Stimulated activated CD4-positive, alpha-beta T cell treated with anti-CD3 and anti-CD28 coated beads, Interleukin-1b, Interleukin-23, amount 100 ng/mL, for 1 hour (primary cell): Measurements from ENCODE around the gene PGR.
"Not testable (repeated sequence)": the region's sequence is repeated elsewhere in the genome, so short reads cannot be mapped to it uniquely, and the experiment has no call there.

ENCODE experiments used
- DNase-seq, 2 donors: peaks; one replicate each; pipeline ENCODE4 v3.0.0-alpha.2; 2020; ENCODE audit warnings: low read depth in 2 of 2

The PGR gene

DNA sequence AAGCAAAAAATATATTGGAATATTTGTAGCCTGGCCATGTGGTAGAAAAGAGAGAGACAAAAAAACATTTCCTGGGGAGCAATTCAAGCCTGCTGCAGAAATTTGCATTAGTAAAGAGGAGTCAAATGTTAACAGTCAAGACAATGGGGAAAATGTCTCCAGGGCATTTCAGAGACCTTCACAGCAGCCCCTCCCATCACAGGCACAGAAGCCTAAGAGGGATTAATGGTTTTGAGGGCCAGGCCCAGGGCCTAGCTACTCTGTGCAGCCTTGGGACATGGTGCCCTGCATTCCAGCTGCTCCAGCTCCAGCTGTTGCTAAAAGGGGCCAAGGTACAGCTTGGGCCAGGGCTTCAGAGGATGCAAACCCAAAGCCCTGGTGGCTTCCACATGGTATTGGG, 46.8 kb downstream of the PGR start:
- no peak for DNase-seq

DNA sequence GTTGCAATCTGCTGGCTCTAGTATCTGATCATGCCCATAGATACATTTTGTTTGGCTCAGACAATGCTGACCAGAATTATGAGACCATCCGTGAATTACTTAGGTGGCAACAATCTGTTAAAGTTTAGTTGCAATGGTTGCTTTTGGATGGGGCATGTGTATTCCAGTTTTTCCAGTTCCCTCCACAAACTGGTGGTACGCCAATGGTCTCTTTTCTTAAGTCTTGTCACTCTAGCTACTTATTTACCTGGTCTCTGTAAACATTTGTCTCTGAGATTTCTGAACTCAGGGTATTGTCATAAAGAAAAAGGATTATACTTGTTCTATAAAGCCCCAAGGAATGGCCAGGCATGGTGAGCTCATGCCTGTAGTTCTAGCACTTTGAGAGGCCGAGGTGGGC, 65.9 kb downstream of the PGR start:
- DNase-seq, result no peak

DNA sequence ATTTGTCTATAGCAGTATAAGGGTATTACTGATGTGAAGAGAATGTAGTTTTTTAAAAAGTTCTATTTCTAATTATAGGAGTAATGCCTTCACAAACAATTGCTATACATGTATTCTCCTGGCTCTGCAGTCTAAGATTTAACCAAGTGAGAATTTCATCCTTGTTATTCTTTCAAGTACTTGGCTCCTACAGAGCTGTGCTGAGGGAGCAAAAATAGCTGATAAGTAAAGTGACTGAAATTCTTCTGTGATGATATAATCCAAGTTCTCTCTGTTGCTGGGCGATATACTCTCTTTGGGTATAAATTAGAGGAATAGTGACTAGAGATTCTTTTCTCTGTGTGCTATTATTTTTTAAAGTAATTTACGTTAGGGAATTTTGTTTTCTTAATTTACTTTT, 68.0 kb downstream of the PGR start:
- no peak for DNase-seq

DNA sequence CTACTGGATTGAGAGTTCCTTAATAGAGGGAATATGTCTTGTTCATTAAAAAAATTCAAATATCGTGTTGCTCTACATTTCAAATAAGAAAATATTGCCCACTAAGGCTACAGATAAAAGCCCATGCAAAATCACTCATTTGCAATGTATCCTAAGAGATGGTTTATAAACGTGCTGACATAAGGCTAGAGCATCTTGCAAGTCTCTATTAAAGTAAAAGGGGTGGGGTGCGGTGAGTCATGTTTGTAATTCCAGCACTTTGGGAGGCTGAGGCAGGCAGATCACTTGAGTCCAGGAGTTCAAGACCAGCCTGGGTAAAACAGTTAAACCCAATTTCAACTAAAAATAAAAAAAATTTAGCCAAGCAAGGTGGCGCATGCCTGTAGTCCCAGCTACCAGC, 70.3 kb downstream of the PGR start:
- no peak for DNase-seq

DNA sequence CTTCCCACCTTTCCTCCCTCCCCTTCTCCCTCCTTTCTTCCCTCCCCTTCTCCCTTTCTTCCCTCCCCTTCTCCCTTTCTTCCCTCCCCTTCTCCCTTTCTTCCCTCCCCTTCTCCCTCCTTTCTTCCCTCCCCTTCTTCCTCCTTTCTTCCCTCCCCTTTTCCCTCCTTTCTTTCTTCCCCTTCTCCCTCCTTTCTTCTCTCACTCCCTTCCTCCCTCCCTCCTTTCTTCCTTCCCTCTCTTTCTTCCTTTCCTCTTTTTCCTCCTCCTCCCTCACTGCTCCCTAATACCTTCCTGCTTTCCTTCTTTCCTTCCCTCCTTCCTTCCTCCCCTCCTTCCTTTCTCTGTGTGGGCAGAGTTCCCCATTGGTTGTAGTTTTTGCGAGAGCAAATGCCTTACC, 76.1 kb downstream of the PGR start:
- no peak for DNase-seq

DNA sequence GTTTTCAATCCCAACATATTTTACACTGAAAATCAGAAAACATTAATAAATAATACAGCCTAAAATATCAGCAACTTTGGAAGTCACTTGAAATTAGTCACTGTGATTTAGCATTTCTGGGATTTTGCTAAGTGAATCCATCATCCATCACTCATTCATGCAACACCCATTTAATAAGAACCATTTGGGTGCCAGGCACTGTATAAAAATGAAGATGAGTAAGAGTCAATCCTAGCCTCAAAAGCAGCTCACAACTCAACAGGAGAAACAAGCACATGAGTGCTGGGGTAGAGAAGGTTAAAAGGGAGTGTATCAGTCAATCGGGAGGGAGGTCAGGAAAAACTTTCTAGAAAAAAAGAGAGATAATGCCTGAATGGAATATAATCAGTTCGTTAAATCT, 77.9 kb downstream of the PGR start:
- DNase-seq, result no peak

DNA sequence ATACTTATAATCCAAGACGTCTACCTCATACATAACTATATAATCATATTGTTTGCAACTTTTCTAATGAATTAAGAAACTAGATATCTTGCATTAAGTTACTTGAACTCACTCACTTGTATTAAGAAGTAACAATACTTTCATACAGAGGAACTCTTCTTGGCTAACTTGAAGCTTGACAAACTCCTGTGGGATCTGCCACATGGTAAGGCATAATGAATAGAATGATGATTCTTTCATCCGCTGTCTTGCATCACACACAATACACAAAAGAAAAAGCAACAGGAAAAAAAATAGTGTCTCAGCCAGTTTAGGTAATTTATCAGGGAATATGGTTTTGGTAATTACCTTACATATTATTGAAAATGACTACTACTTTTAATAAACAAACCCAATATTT, 79.8 kb downstream of the PGR start:
- no peak for DNase-seq

DNA sequence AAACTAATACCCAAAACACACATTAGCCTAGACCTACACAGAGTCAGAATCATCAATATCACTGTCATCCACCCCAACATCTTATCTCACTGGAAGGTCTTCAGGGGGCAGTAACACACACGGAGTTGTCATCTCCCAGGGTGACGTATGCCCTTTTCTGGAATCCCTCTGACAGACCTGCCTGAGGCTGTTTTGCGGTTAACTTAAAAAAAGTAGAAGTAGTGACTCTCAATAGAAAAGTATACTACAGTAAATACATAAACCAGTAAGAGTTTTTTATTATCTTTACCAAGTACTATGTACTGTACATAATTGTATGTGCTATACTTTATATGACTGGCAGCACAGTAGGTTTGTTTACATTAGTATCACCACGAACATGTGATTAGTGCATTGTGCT, 80.5 kb downstream of the PGR start:
- DNase-seq, result no peak

DNA sequence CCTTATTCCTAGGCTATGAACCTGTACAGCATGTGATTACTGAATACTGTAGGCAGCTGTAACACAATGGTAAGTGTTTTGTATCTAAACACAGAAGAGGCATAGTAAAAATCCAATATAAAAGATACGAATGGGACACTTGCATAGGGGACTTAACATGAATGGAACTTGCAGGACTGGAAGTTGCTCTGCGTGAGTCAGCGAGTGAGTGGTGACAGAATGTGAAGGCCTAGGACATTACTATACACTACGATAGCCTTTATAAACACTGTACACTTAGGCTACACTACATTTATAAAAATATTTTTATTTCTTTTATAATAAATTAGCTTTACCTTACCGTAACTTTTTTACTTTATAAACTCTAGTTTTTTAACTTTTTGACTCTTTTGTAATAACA, 81.1 kb downstream of the PGR start:
- DNase-seq, result no peak

DNA sequence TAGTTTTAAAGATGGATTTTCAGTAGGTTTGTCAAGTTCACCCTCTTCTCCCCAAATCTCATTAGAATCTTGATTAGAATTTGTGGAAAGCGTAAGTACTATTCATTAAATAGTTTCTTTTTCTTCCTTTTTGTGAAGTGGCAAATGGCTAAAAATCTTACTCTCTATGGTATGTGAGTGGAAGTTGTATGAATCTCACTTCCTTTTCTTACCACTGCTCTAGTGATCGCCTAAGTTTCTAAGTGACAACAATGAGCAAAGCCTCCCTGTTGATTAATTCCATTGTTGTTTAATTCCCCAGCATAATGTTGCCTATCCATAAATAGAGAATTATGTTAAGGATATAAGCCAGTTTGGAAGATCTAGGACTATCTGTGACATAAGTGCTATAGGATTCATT, 82.7 kb downstream of the PGR start:
- no peak for DNase-seq

DNA sequence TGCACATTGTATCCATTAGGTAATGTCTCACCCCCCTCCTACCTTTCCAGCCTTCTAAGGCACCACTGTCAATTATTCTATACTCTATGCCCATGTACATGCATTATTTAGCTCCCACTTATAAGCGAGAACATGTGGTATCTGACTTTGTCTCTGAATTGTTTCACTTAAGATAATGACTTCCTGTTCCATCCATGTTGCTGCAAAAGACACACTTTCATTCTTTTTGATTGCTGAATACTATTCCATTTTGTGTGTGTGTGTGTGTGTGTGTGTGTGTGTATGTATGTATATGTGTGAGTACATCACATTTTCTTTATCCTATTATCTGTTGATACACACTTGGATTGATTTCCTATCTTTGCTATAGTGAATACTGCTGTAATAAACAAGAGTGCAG, 84.2 kb downstream of the PGR start:
- DNase-seq, result no peak

DNA sequence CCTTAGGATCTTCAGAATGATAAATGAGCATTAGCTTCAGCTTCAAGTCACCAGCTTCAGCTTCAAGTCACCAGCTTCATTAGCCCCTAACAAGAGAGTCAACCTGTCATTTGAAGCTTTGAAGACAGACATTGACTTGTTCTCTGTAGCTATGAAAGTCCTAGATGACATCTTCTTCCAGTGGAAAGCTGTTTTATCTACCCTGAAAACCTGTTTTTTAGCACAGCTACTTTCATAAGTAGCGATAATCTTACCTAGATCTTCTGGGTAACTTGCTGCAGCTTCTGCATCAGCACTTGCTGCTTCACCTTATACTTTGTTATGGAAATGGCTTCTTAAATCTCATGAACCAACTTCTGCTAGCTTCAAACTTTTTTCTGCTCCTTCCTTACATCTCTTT, 85.7 kb downstream of the PGR start:
- DNase-seq, result no peak

DNA sequence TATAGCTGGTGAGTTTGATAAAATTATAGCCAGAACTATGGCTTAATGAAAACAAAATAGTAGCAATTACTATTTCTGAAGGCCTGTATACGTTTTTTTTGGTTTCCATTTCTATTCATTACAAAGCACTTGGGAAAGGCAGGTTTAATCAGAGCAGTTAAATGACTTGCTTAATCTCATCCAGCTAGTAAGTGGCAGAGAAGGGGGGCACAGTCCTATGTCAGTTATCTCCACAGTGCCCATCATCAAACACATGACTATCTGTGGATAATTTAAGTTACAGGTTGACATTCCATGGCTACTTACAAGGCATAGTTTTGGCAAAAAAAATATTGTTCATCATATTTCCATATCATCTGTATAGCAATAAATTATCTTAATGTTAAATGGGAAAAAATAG, 93.7 kb downstream of the PGR start:
- DNase-seq, result no peak

DNA sequence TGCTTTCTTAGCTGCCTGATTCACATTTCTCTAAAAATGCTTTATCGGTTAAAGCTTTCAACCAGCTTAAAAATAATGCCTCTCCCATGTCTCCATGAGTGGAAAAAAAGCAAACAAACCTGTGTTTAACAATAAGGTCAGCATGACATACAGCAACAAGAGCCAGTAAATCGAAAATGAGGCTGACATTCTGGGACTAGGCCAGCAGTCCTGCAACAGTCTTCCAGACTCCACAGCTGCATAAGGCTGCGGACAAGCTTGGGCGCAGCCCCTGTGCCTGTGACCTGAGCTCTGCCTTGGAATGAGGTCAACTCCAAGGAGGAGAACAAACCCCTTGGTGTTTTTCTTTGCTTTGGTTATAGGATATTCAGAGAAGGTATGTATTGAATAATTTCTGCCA, 95.5 kb downstream of the PGR start:
- DNase-seq, result no peak

DNA sequence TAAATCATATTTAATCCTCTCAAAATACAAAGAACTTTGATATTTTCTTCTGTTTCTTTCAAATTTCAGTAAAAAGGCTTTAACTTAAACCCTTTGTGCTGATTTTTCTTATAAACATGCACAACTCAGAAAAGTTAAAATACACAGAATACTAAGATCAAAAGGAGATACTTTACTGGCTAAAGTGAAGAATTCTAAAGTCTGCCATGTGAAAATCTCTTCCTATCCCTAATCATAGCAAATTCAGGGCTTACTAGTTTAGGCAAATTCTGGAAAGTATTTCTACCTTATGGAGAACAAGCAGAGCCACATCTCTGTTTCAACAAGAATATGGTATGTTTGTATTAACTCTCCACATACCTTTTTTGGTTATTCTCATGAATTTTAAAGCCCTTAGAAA, 96.6 kb downstream of the PGR start:
- DNase-seq, result no peak

DNA sequence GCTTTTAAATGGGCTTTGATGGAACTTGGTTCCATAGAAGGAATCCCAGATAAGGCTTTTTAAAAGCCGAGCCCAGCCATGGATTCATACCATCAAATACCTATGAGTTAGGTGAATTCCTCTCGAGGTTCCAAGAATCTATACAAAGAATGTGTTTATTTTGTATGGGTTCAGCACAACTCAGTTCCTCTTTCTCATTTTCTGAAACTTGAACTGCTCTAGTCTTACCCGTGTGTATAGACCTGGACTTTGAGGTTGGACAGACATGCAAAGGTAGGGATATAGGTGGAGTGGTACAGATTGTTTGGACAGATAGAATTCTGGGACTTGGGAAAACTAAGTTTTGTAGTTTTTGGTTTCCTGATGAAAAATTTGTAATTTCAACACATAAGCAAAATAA, 97.9 kb downstream of the PGR start:
- no peak for DNase-seq

DNA sequence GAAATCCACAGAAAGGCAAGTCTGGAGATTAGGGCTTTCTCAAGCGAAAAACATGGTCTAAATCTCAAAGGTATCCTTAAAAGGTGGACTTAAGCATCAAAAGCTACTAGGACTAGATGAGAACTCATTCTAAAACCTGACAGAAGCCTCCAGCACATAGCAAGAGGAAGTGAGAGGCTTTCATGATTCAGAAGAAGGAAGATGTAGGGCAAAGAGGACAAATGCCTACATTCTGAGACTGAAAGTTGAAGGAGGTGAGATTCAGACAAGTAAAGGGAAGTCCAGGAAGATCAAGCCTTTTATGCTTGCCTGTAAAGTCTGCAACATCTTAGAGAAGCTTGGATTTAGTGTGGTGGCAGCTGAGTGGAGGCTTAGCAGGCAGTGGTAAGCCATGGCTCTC, 98.9 kb downstream of the PGR start:
- no peak for DNase-seq

DNA sequence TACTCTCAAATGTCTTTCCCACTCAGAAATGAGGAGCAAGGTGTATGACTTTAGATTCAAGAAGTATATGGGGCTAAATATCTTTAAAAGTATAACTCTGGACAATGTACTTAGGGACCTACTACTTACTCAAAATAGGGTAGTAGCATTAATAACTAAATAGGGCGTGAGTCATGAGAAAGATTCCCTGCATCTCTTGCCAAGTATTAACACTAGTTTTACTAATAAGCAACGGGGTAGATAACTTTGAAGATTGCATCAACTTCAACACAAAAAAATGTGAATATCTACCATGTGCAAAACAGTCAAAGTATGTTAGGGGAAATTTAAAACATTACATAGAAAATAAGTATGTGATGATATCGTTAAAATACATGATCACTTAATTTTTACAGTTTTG, 99.6 kb downstream of the PGR start:
- DNase-seq, result no peak

DNA sequence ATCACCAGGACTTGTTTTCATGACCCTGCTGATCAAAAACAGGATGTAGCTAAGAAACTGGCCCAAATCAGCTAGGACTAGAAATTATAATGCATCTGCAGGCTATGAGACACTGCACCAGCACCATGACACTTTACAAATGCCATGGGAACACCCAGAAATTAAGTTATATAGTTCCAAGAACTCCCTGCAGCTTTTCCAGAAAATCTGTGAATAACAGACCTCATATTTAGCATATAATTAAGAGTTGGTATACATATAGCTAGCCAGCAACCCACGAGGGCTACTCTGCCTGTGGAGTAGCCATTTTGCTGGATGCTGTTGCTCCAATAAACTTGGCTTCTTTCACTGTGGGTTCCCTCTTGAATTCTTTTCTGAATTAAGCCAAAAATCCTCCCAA, 101.0 kb downstream of the PGR start:
- no peak for DNase-seq

DNA sequence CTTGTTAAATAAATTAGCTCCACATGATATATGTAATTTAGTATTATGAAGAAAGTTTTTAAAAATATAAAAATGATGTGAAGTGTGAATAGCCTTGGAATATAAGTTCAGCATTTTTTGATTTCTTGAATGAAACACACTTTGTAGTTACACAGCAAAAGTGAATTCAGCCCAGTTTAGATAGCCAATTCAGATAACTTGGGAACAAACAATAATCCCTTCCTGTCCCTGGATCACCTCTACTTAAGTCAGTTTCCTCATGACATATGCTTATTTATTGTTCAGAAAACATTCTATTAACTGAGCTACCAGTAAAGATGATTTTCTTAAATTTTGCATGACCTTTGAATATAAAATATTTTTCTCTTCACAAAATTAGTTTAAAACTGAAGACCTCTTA, 107.4 kb downstream of the PGR start:
- no peak for DNase-seq

DNA sequence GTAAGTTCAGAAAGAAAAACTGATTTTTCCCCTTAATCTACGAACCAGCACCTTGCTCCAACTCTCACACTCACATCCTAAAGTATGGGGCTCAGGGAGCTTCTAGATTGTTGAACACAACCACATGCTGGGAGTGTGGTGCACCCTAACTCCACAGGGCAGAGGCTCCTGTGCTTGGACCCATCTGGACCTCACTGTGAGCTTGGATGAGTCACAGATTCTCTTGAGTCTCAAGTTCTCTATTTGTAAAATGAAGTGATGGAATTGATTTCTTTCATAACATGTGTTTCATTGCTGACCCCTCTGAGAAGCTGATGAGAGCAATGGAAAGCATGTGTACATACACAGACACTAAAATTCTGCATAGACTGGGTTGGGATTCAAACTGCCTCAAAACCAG, 109.7 kb downstream of the PGR start:
- no peak for DNase-seq

DNA sequence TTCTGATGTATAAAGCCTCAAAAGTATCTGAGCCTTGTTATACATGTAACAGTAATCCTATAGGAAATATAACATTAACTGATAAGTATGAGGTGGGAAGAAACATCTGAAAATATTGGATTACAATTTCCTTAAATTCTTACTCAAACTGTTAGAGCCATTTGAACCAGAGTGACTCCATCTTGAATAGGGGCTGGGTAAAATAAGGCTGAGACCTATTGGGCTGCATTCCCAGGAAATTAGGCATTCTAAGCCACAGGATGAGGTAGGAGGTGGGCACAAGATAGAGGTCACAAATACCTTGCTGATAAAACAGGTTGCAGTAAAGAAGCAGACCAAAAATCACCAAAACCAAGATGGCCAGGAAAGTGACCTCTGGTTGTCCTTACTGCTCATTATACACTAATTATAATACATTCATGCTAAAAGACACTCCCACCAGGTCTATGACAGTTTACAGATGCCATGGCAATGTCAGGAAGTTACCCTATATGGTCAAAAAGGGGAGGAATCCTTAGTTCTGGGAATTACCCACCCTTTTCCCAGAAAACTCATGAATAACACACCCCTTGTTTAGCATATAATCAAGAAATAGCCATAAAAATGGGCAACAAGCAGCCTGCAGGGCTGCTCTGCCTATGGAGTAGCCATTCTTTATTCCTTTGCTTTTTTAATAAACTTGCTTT, 114.9 kb downstream of the PGR start:
- DNase-seq, result no peak

DNA sequence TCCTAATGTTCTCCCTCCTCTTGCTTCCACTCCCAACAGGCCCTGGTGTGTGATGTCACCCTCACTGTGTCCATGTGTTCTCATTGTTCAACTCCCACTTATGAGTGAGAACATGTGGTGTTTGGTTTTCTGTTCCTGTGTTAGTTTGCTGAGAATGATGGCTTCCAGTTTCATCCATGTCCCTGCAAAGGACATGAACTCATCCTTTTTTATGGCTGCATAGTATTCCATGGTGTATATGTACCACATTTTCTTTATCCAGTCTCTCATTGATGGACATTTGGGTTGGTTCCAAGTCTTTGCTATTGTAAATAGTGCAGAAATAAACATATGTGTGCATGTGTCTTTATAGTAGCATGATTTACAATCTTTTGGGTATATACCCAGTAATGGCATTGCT, 115.9 kb downstream of the PGR start:
- not testable (repeated sequence) for DNase-seq

DNA sequence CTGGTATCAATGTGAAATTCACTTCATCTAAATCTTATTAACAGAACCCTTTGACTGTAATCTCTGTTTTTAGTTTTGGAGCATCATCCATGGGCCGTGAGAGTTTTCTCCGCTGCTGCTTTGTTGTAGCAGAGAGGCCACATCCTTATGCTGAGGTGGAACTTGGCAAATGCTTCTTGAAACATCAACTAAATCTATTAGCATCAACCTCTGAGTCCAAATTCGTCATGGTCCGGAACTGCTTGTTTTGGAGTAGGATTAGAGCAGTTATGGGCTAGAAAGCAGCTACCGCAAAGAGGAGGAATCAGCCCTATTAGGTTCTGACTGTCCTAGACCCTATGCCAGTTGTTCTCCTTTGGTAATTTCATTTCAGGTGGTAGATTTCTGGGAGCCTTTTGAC, 117.7 kb downstream of the PGR start:
- DNase-seq, result no peak

DNA sequence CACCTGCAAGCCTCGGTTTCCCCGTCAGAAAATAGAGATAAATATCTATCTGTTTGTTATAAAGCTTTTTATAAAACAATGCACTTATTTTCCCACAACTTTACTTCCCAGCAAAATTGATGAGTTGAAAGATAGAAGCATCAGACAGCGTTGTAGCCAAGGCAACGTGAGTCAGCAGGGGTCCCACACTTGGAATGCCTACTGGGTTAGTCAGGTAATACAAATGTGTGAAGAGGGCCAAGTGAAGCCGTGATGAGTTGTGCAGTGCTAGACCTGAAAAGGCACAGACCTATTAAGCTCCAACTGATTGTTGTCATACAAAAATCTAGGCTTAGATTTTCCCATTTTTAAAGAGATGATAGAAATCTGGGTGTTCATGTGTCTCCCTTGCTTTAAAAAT, 118.7 kb downstream of the PGR start:
- DNase-seq, result no peak
